GM12878 (cell line): ENCODE measurements around the gene CDC5L. TPM values are rescaled to one million over a fixed set of nuclear protein-coding genes. Genes with fewer than 3 reads are reported as not detected.

Experiments used
- ATAC-seq: fragments of 200-7000 bp; cut with Tn5 transposase; 3 replicates; pipeline ENCODE4 v1.9.1; 2020; ENCODE audit warnings: mild to moderate bottlenecking, moderate library complexity
- BruUV-seq: library from RNA; stranded (reverse); fragments of 400-500 nt; replicated peaks from 2 replicates; lab custom pipeline; 2021; lab: Mats Ljungman, UMichigan
- CTCF ChIA-PET: fragments of 300-600 bp; sonication (Branson Sonifier 250); formaldehyde crosslinking; extraction: SDS; loops from one replicate; lab custom pipeline; 2021; ENCODE audit warnings: inconsistent platforms; lab: Yijun Ruan, JAX
- POLR2A ChIA-PET: fragments of 350-600 bp; formaldehyde crosslinking; extraction: SDS; loops from one replicate; lab custom pipeline; 2021; ENCODE audit warnings: inconsistent platforms; lab: Charles Lee
- RAD21 ChIA-PET: fragments of 300-600 bp; sonication (Branson Sonifier 250); formaldehyde crosslinking; loops from one replicate; lab custom pipeline; 2023; ENCODE audit warnings: antibody characterized with exemption; ENCODE audit not compliant: unreplicated experiment; lab: Charles Lee
- SMC1A ChIA-PET: fragments of 300-600 bp; sonication (Branson Sonifier 250); formaldehyde crosslinking; loops from one replicate; lab custom pipeline; 2023; ENCODE audit not compliant: unreplicated experiment, uncharacterized antibody; lab: Charles Lee
- DNase-seq: peaks from one replicate; pipeline ENCODE4 v3.0.0-alpha.2; 2011; ENCODE audit warnings: low read depth, low spot score
- FAIRE-seq: peaks from 3 replicates; lab custom pipeline; 2011; peaks lifted over from hg19 to GRCh38; lab: Jason Lieb, UNC
- H2AFZ ChIP-seq: 2 replicates; pipeline ENCODE4 v1.6.0; 2011; ENCODE audit warnings: low read depth, low read length, control low read depth; ENCODE audit not compliant: control insufficient read depth
- H3K27ac ChIP-seq: 2 replicates; pipeline ENCODE4 v1.5.1; 2011; ENCODE audit warnings: control low read depth; ENCODE audit not compliant: control insufficient read depth, insufficient read depth
- H3K27me3 ChIP-seq, 2 experiments: replicated peaks in 1 of 2; 2 replicates each; pipeline versions ENCODE4 v1.6.0 to v1.6.1; 2011; ENCODE audit warnings: low read length in 1 of 2; ENCODE audit not compliant: control insufficient read depth in 2 of 2, insufficient read depth in 2 of 2
- H3K36me3 ChIP-seq, 2 experiments: 2 replicates each; pipeline ENCODE4 v1.5.1; 2011; ENCODE audit warnings: low read length in 1 of 2; ENCODE audit not compliant: control insufficient read depth in 2 of 2, insufficient read depth in 2 of 2
- H3K4me1 ChIP-seq: 2 replicates; pipeline ENCODE4 v1.6.1; 2011; ENCODE audit warnings: mild to moderate bottlenecking, low read length, moderate library complexity, mixed read lengths; ENCODE audit not compliant: control insufficient read depth, insufficient read depth
- H3K4me2 ChIP-seq: 2 replicates; pipeline ENCODE4 v1.6.0; 2011; ENCODE audit warnings: control low read depth; ENCODE audit not compliant: control insufficient read depth, insufficient read depth
- H3K4me3 ChIP-seq: fragments of 200-600 bp; sonication (generic); 2 replicates; pipeline ENCODE4 v1.5.1; 2016
- H3K79me2 ChIP-seq: 2 replicates; pipeline ENCODE4 v1.6.0; 2011; ENCODE audit warnings: low read length; ENCODE audit not compliant: control insufficient read depth, insufficient read depth
- H3K9ac ChIP-seq: 2 replicates; pipeline ENCODE4 v1.8.0; 2011; ENCODE audit warnings: low read length, control low read depth, mixed read lengths; ENCODE audit not compliant: control insufficient read depth, insufficient read depth
- H3K9me3 ChIP-seq: replicated peaks from 3 replicates; pipeline ENCODE4 v1.5.1; 2011; ENCODE audit warnings: mild to moderate bottlenecking, low read length; ENCODE audit not compliant: control insufficient read depth, insufficient read depth
- H4K20me1 ChIP-seq: 2 replicates; pipeline ENCODE4 v1.6.0; 2011; ENCODE audit not compliant: control insufficient read depth, insufficient read depth
- ASH2L ChIP-seq: fragments of 300-600, 200-600 bp; sonication (generic); IDR thresholded peaks from 2 replicates; pipeline ENCODE4 v1.6.1; 2017; ENCODE audit warnings: low read depth, mild to moderate bottlenecking, borderline replicate concordance
- IKZF2 ChIP-seq, 2 experiments: fragments of 450-650 bp; IDR thresholded peaks; 2 replicates each; pipeline ENCODE4 v1.6.1; 2017; ENCODE audit warnings: mild to moderate bottlenecking in 2 of 2, moderate library complexity in 2 of 2
- MTA2 ChIP-seq: fragments of 450-650 bp; IDR thresholded peaks from 2 replicates; pipeline ENCODE4 v1.6.1; 2016; ENCODE audit warnings: low read depth, mild to moderate bottlenecking, moderate library complexity
- NFYB ChIP-seq: IDR thresholded peaks from 2 replicates; pipeline ENCODE4 v1.6.1; 2011; ENCODE audit warnings: low read depth, mild to moderate bottlenecking, low read length, improper control_type of control experiment, moderate library complexity; ENCODE audit not compliant: insufficient read depth
- STAT3 ChIP-seq: IDR thresholded peaks from 2 replicates; pipeline ENCODE4 v1.6.1; 2011; ENCODE audit warnings: low read depth, low read length, improper control_type of control experiment
- TAF1 ChIP-seq: IDR thresholded peaks from 2 replicates; pipeline ENCODE4 v1.6.1; 2011; ENCODE audit warnings: mild to moderate bottlenecking, low read depth, low read length, borderline replicate concordance
- ZBED1 ChIP-seq: IDR thresholded peaks from 2 replicates; pipeline ENCODE4 v1.6.1; 2016; ENCODE audit warnings: borderline replicate concordance
- WGBS: methylation state at CpG from one replicate; pipeline ENCODE4 v1.1.6; 2016; ENCODE audit warnings: low lambda C conversion rate; ENCODE audit not compliant: insufficient replicate concordance, insufficient coverage; ENCODE audit errors: missing lambda C conversion rate; 5-methylcytosine and 5-hydroxymethylcytosine counted together
- in situ Hi-C: fragments of 300-500 bp; cut with MboI; formaldehyde crosslinking; loops from 9 replicates; pipeline ENCODE4 v1.14.3; 2018; ENCODE audit warnings: mixed read lengths
- intact Hi-C: fragments of 100-400 bp; cut with micrococcal nuclease; formaldehyde crosslinking; loops from one replicate; pipeline ENCODE4 v1.14.2; 2022; ENCODE audit not compliant: unreplicated experiment
- polyA plus RNA-seq, 11 experiments: library from polyadenylated mRNA; depleted of rRNA in 4 of 11; unstranded in 6 of 11; stranded (reverse) in 5 of 11; fragments of >200 nt; fragmentation: Nextera tagmentation in 4 of 11; fragmentation: Illumina TruSeq in 1 of 11; extraction: Ambion mirVana in 4 of 11; extraction: Trizol in 1 of 11; gene quantifications; 1 replicate in 1 of 11; 2 replicates in 10 of 11; pipeline versions ENCODE4 v1.2.1 to v1.2.3, GENCODE V29; 2011 to 2016; ENCODE audit warnings: inconsistent platforms in 2 of 11, missing spikeins in 2 of 11, low read depth in 1 of 11
- total RNA-seq, 4 experiments: library from RNA; depleted of rRNA in 3 of 4; stranded (reverse); fragments of >200 nt in 3 of 4; fragmentation: Illumina TruSeq in 1 of 4; extraction: Trizol in 1 of 4; gene quantifications; 2 replicates each; pipeline versions ENCODE4 v1.2.1 to v1.2.3, GENCODE V29; 2013 to 2021
- TF ChIP-seq, protein P1 (sequence below): IDR thresholded peaks from 2 replicates; pipeline ENCODE4 v1.6.1; 2012; ENCODE audit warnings: improper control_type of control experiment, low read depth, low read length; ENCODE audit not compliant: insufficient replicate concordance
- TF ChIP-seq, protein P2 (sequence below): IDR thresholded peaks from 2 replicates; pipeline ENCODE4 v1.6.1; 2011; ENCODE audit warnings: mild to moderate bottlenecking, low read depth, low read length, moderate library complexity; ENCODE audit not compliant: insufficient replicate concordance

The CDC5L gene
- total and polyA plus RNA-seq, 10 of the 15 experiments (the other 5 are each of a cell fraction or from before 2014, with no cell fraction given): 13.2 to 29.4 (median 18.8) TPM

- TF ChIP-seq TAF1: no peak
- TF ChIP-seq NFYB: no peak
- no peak for TF ChIP-seq ASH2L
Observed at GRCh38 chr6:44466955-44467354, 79.4 kb downstream of the CDC5L start (continued).

- Histone ChIP-seq H3K79me2 (no peaks in the 10 kb centered on the region), H3K9ac (no peak overlapping the region), H3K4me1 (no peaks in the 10 kb centered on the region), H3K4me2 (no peak overlapping the region), H3K27ac (no peak overlapping the region), H3K36me3 (no peaks in the 10 kb centered on the region), H2AFZ (no peak overlapping the region), H4K20me1 (no peaks in the 10 kb centered on the region), H3K27me3 (no peaks in the 10 kb centered on the region), H3K9me3 (no peaks in the 10 kb centered on the region)
- ATAC-seq: no peak
- intact Hi-C loops: no loop called here
- no TSS peak for BruUV-seq
- ChIA-PET POLR2A (no interaction called here), CTCF (interaction anchor here (0.7 to 2.9 kb wide), 9 partner anchors 8 to 1454 kb away, joined by 3 to 9 read pairs (median 5); no protein-coding TSS in a partner anchor), RAD21 (no interaction called here)
- DNase-seq: no peak
- TF ChIP-seq STAT3: no peak
- TF ChIP-seq, all 136 proteins: peak for 0
- SMC1A ChIA-PET: interaction anchor here (1.2 kb wide), 1 partner anchor 1454 kb away, joined by 3 read pairs; no protein-coding TSS in a partner anchor
- in situ Hi-C loops: no loop called here
- H3K4me3 ChIP-seq: no peak overlapping the region
- 27% methylated on average over 6 of the region's 6 CpGs for WGBS
- no peak for FAIRE-seq
Observed at GRCh38 chr6:44468835-44469234, 81.3 kb downstream of the CDC5L start.

- Histone ChIP-seq H3K9me3 (no peaks in the 10 kb centered on the region), H3K4me1 (no peaks in the 10 kb centered on the region), H3K4me2 (no peak overlapping the region), H2AFZ (no peak overlapping the region), H3K9ac (no peak overlapping the region), H3K36me3 (no peaks in the 10 kb centered on the region), H3K27ac (no peak overlapping the region), H3K4me3 (no peak overlapping the region), H4K20me1 (no peaks in the 10 kb centered on the region), H3K79me2 (no peaks in the 10 kb centered on the region), H3K27me3 (no peaks in the 10 kb centered on the region)
- RAD21 ChIA-PET: interaction anchor here (1.2 kb wide), 1 partner anchor 1452 kb away, joined by 7 read pairs; no protein-coding TSS in a partner anchor
- FAIRE-seq (no peak), DNase-seq (no peak), ATAC-seq (no peak)
- intact Hi-C loops: no loop called here
- CTCF ChIA-PET: interaction anchor here (0.6 to 2.9 kb wide), 14 partner anchors 10 to 1453 kb away, joined by 3 to 9 read pairs (median 4); no protein-coding TSS in a partner anchor
- POLR2A ChIA-PET: no interaction called here
- no TSS peak for BruUV-seq
- WGBS: 44% methylated on average over 7 of the region's 7 CpGs
- SMC1A ChIA-PET: interaction anchor here (1.0 kb wide), 1 partner anchor 34 kb away, joined by 3 read pairs; no protein-coding TSS in a partner anchor
- in situ Hi-C loops: loop anchor here (5.0 kb wide), 1 partner anchor 1452 kb away; no protein-coding TSS in a partner anchor
- TF ChIP-seq IKZF2 (IDR thresholded peaks at IDR 0.05) (no peak), MTA2 (no peak), ZBED1 (no peak)
- TF ChIP-seq, protein P1, sequence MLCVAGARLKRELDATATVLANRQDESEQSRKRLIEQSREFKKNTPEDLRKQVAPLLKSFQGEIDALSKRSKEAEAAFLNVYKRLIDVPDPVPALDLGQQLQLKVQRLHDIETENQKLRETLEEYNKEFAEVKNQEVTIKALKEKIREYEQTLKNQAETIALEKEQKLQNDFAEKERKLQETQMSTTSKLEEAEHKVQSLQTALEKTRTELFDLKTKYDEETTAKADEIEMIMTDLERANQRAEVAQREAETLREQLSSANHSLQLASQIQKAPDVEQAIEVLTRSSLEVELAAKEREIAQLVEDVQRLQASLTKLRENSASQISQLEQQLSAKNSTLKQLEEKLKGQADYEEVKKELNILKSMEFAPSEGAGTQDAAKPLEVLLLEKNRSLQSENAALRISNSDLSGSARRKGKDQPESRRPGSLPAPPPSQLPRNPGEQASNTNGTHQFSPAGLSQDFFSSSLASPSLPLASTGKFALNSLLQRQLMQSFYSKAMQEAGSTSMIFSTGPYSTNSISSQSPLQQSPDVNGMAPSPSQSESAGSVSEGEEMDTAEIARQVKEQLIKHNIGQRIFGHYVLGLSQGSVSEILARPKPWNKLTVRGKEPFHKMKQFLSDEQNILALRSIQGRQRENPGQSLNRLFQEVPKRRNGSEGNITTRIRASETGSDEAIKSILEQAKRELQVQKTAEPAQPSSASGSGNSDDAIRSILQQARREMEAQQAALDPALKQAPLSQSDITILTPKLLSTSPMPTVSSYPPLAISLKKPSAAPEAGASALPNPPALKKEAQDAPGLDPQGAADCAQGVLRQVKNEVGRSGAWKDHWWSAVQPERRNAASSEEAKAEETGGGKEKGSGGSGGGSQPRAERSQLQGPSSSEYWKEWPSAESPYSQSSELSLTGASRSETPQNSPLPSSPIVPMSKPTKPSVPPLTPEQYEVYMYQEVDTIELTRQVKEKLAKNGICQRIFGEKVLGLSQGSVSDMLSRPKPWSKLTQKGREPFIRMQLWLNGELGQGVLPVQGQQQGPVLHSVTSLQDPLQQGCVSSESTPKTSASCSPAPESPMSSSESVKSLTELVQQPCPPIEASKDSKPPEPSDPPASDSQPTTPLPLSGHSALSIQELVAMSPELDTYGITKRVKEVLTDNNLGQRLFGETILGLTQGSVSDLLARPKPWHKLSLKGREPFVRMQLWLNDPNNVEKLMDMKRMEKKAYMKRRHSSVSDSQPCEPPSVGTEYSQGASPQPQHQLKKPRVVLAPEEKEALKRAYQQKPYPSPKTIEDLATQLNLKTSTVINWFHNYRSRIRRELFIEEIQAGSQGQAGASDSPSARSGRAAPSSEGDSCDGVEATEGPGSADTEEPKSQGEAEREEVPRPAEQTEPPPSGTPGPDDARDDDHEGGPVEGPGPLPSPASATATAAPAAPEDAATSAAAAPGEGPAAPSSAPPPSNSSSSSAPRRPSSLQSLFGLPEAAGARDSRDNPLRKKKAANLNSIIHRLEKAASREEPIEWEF: no peak
- TF ChIP-seq, protein P2, sequence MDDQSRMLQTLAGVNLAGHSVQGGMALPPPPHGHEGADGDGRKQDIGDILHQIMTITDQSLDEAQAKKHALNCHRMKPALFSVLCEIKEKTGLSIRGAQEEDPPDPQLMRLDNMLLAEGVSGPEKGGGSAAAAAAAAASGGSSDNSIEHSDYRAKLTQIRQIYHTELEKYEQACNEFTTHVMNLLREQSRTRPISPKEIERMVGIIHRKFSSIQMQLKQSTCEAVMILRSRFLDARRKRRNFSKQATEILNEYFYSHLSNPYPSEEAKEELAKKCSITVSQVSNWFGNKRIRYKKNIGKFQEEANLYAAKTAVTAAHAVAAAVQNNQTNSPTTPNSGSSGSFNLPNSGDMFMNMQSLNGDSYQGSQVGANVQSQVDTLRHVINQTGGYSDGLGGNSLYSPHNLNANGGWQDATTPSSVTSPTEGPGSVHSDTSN: no peak
Observed at GRCh38 chr6:44470115-44470464, 82.6 kb downstream of the CDC5L start.
